K562 (cell line): ENCODE measurements around the gene ANKRD10. TPM values are rescaled to one million over a fixed set of nuclear protein-coding genes. Genes with fewer than 3 reads are reported as not detected.

Experiments
- CREB5 ChIP-seq: fragments of 250-450 bp; sonication (Bioruptor Pico); IDR thresholded peaks from 2 replicates; pipeline ENCODE4 v1.5.0; 2020; ENCODE audit warnings: mild to moderate bottlenecking
- DIDO1 ChIP-seq: fragments of 450-650 bp; IDR thresholded peaks from 2 replicates; pipeline ENCODE4 v1.6.1; 2016; ENCODE audit warnings: low read depth, missing biosample characterization, missing genetic modification characterization
- FOXA3 ChIP-seq, 2 experiments: fragments of 450-650 bp in 1 of 2; sonication (generic) in 1 of 2; formaldehyde crosslinking; IDR thresholded peaks in 1 of 2; conservative IDR thresholded peaks in 1 of 2; 2 replicates each; pipeline versions ENCODE4 v1.4.0 to v1.8.0; 2020 to 2022; ENCODE audit warnings: mild to moderate bottlenecking in 2 of 2, missing genetic modification reagents in 1 of 2
- HDAC1 ChIP-seq, 2 experiments: fragments of 450-650 bp; IDR thresholded peaks; 2 replicates each; pipeline ENCODE4 v1.6.1; 2016 to 2017; ENCODE audit warnings: inconsistent platforms in 1 of 2, mild to moderate bottlenecking in 1 of 2, moderate library complexity in 1 of 2
- MAZ ChIP-seq, 2 experiments: fragments of 450-650 bp in 1 of 2; sonication (generic) in 1 of 2; formaldehyde crosslinking; IDR thresholded peaks in 1 of 2; conservative IDR thresholded peaks in 1 of 2; 2 replicates each; pipeline versions ENCODE4 v1.4.0 to v1.5.0; 2020; ENCODE audit warnings: mild to moderate bottlenecking in 1 of 2, missing genetic modification reagents in 1 of 2
- MYC ChIP-seq, 2 experiments: fragments of 250-450 bp in 1 of 2; sonication (Bioruptor Pico) in 1 of 2; IDR thresholded peaks; 2 replicates each; pipeline versions ENCODE4 v1.5.1 to v1.6.1; 2012 to 2021; ENCODE audit warnings: low read depth in 2 of 2, borderline replicate concordance in 1 of 2, improper control_type of control experiment in 1 of 2, low read length in 1 of 2, mild to moderate bottlenecking in 1 of 2, moderate library complexity in 1 of 2
- PHF20 ChIP-seq: fragments of 450-650 bp; IDR thresholded peaks from 2 replicates; pipeline ENCODE4 v1.6.1; 2018; ENCODE audit not compliant: partially characterized antibody
- POLR2AphosphoS5 ChIP-seq: IDR thresholded peaks from 2 replicates; pipeline ENCODE4 v1.6.1; 2011; ENCODE audit warnings: mild to moderate bottlenecking, low read depth, low read length, moderate library complexity; ENCODE audit not compliant: control insufficient read depth, insufficient read depth
- RFX5 ChIP-seq: IDR thresholded peaks from 2 replicates; pipeline ENCODE4 v1.6.1; 2011; ENCODE audit warnings: low read depth, mild to moderate bottlenecking, improper control_type of control experiment, low read length
- SUPT5H ChIP-seq: fragments of 450-650 bp; IDR thresholded peaks from 2 replicates; pipeline ENCODE4 v1.6.1; 2016
- ZFP36 ChIP-seq: fragments of 150-350 bp; IDR thresholded peaks from 2 replicates; pipeline ENCODE4 v1.6.1; 2018; ENCODE audit warnings: low read length, low read depth; ENCODE audit not compliant: partially characterized antibody
- ZNF143 ChIP-seq: sonication (generic); formaldehyde crosslinking; IDR thresholded peaks from 2 replicates; pipeline ENCODE4 v1.9.0; 2022; ENCODE audit warnings: mild to moderate bottlenecking, missing genetic modification reagents
- ZNF407 ChIP-seq: fragments of 450-650 bp; IDR thresholded peaks from 2 replicates; pipeline ENCODE4 v1.6.1; 2016; ENCODE audit warnings: low read depth
- ZNF668 ChIP-seq: fragments of 250-450 bp; sonication (Bioruptor Pico); IDR thresholded peaks from 2 replicates; pipeline ENCODE4 v1.8.0; 2022; ENCODE audit warnings: mild to moderate bottlenecking, inconsistent platforms
- ZNF778 ChIP-seq: fragments of 450-650 bp; formaldehyde crosslinking; IDR thresholded peaks from 2 replicates; pipeline ENCODE4 v1.4.0; 2020; ENCODE audit warnings: mild to moderate bottlenecking, moderate library complexity
- polyA plus RNA-seq, 8 experiments: library from polyadenylated mRNA; depleted of rRNA in 4 of 8; stranded (reverse) in 5 of 8; unstranded in 3 of 8; fragments of >200 nt; fragmentation: Nextera tagmentation in 2 of 8; fragmentation: Illumina TruSeq in 1 of 8; extraction: Ambion mirVana in 2 of 8; extraction: Trizol in 1 of 8; gene quantifications; 2 replicates each; pipeline versions ENCODE4 v1.2.1 to v1.2.3, GENCODE V29; 2011 to 2014; ENCODE audit warnings: inconsistent platforms in 1 of 8, missing spikeins in 1 of 8
- total RNA-seq, 7 experiments: library from RNA; depleted of rRNA in 6 of 7; stranded (reverse); fragments of >200 nt in 6 of 7; fragmentation: Illumina TruSeq in 2 of 7; extraction: Trizol in 2 of 7; gene quantifications; 2 replicates each; pipeline versions ENCODE4 v1.2.1 to v1.2.3, GENCODE V29; 2011 to 2021; ENCODE audit warnings: low replicate concordance in 1 of 7

Gene ANKRD10
- total and polyA plus RNA-seq, 9 of the 15 experiments (the other 6 are each of a cell fraction or from before 2014, with no cell fraction given) = 21.7 to 183 (median 45.0) TPM

- no peak for TF ChIP-seq HDAC1 (IDR thresholded peaks at IDR 0.05)
- peak; percentile 30 for TF ChIP-seq PHF20
- no peak for TF ChIP-seq POLR2AphosphoS5
- TF ChIP-seq MYC (IDR thresholded peaks at IDR 0.05; ENCODE audit: low read depth, low read length) = 0 out of 2 replicates have a peak, but pooled peaks have one; percentile 60
- TF ChIP-seq MYC (CRISPR knock-in tag; IDR thresholded peaks at IDR 0.05; ENCODE audit: borderline replicate concordance, low read depth) = no peak
- TF ChIP-seq RFX5 = no peak
- TF ChIP-seq ZFP36 = no peak
- 0 out of 2 replicates have a peak, but pooled peaks have one; percentile 54 for TF ChIP-seq SUPT5H
- no peak for TF ChIP-seq ZNF407
- TF ChIP-seq ZNF143 (CRISPR knock-in tag) = no peak
- no peak for TF ChIP-seq ZNF668 (CRISPR knock-in tag)
- TF ChIP-seq DIDO1 (tag) = no peak
- TF ChIP-seq FOXA3 (CRISPR knock-in tag; conservative IDR thresholded peaks at IDR 0.05 in 1 of 2, IDR thresholded peaks at IDR 0.05 in 1 of 2) = no peak
- peak in 1 of 2 experiments; percentile 62; a peak in 1 of 4 replicates for TF ChIP-seq MAZ (CRISPR knock-in tag; conservative IDR thresholded peaks at IDR 0.05 in 1 of 2, IDR thresholded peaks at IDR 0.05 in 1 of 2)
- no peak for TF ChIP-seq ZNF778 (CRISPR knock-in tag)
- TF ChIP-seq CREB5 (CRISPR knock-in tag) = no peak
Observed at GRCh38 chr13:110915057-110915873, at the start of gene ANKRD10 (continued).
